HG02840 (cell line): ENCODE results near the gene VASH2.
"Not testable (repeated sequence)": the region's sequence is repeated elsewhere in the genome, so short reads cannot be mapped to it uniquely, and the experiment has no call there.

Experiments used
- ATAC-seq: cut with Tn5 transposase; IDR thresholded peaks from one replicate; pipeline ENCODE4 v1.9.1; 2021; ENCODE audit warnings: mild to moderate bottlenecking, moderate library complexity, moderate number of reproducible peaks; ENCODE audit not compliant: unreplicated experiment, low FRiP score

VASH2 gene

DNA sequence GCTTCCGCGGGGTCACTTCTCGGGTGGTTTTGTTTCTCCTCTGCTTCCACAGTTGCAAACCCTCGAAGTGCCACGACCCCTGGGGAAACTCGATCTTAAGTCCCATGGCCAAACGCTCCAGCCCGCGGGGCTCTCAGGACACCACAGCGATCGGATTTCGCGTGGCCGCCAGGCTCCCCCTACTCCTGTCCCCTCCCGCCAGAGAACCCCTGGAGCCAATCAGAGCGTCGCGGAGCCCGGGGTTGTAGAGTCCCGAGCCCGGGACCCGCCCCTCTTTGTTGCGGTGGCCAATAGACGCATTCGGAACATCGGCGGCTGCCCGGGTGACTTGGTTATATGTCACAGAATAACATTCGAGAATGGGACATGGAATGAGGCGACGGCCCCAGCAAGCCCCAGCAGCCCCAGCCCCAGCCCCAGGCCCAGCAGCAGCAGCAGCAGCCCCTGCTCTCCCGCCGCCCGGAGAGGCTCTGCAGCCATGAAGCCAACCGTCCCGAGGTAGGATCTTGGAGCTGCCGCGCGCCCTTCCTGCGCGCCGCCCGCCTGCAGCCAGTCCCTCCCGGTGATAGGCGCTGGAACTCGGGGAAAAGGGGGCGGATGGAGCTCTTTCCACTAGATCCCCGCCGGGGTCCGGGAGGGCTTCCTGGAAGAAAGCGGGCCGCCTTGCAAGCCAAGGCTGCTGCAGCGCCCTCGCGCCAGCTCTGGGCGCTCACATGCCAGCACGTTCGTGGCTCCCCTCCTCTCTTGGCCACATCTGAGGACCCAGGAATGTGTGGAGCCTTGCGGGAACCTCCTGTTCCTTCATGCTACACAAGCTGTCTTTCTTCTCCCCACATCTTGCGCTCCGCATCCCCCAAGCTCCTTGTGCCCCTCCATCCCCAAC, at the start of gene VASH2:
Gene VASH2 (plus strand): TSS at position 299 of the 883 bp plus-strand sequence. CDS start 1,002 bp downstream, outside the sequence.
- ATAC-seq = peak; percentile 87

DNA sequence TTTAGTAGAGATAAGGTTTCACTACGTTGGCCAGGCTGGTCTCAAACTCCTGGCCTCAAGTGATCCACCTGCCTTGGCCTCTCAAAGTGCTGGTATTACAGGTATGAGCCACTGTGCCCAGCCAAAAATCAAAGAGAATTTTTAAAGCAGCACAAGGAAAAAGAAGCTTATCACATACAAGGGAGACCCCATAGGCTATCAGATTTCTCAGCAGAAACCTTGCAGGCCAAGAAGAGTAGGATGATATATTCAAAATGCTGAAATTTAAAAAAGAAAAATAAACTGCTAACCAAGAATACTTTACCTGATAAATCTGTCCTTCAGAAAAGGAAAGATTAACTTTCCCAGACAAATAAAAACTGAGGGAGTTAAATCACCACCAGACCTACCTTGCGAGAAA, 49.1 kb upstream of the VASH2 start:
- ATAC-seq = no peak

DNA sequence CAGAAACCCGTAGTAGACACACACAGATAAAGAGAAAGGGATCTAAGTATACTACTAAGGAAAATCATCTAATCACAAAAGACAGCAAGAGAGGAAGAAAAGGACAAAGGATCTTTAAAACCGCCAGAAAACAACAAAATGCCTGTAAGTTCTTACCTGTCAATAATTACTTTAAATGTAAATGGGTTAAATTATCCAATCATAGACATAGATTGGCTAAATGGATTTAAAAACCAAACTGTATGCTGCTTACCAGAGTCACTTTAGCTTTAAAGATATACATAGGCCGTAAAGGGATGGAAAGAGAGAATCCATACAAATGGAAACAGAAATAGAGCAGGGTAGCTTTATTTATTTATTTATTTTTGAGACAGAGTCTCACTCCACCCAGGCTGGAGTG, 48.3 kb upstream of the VASH2 start:
- ATAC-seq = no peak

DNA sequence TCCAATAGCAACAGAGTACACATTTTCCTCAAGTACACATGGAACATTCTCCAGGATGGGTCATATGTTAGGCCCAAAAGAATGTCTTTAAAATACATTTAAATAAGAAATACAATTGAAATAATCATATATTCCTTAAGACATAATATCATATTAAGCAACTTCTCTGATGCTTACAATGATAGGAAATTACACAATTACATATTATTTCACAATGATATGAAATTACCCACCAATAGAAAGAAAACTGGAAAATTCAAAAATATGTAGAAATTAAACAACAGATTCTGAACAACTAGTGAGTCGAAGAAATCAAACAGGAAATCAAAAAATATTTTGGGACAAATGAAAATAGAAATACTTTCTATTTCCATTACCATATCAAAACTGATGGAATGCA, 46.7 kb upstream of the VASH2 start:
- no peak for ATAC-seq

DNA sequence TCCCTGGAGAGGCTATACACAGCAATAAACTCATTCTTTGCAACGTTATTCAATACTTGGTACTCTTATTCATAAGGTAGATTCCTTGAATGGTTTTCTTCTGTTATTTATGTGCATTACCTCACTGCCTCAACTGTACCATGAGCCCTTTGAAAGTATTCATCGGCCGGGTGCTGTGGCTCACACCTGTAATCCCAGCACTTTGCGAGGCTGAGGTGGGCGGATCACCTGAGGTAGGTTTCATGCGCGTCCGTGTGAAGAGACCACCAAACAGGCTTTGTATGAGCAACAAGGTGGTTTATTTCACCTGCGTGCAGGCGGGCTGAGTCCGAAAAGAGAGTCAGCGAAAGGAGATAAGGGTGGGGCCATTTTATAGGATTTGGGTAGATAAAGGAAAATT, 42.3 kb upstream of the VASH2 start:
- ATAC-seq = not testable (repeated sequence)

DNA sequence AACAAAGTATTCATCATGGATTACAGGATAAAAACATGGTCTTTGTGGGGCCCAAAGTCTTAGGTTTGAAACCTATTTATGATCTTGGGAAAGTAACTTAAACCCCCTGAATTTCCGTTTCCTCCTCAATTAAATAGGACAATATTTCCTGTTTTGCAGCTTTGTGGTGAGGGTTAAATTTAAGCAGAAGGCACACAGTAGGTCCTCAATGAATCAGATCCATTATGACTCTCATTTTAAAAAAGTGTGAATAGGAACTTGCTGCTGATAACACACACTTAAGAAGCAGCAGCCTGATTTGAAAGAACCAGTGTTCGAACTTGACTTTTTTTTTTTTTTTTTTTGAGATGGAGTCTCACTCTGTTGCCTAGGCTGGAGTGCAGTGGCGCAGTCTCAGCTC, 41.4 kb upstream of the VASH2 start:
- no peak for ATAC-seq

DNA sequence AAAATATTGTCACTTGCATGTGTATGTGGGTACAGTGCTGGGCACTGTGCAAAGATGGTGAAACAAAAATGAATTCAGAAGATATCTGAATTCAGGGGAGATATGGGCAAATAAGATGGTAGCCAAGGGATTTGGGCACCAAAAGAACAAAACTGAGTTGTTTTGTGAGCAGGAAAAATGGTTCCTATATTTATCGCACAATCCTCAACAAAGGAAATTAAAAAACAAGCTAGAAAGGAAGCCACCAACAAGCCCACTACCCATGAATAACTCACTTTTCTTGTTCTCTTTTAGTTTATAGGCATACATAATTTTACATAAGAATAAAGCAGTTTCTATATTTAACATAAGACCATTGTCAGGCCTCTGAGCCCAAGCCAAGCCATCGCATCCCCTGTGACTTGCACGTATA, 40.7 kb upstream of the VASH2 start:
- ATAC-seq = no peak

DNA sequence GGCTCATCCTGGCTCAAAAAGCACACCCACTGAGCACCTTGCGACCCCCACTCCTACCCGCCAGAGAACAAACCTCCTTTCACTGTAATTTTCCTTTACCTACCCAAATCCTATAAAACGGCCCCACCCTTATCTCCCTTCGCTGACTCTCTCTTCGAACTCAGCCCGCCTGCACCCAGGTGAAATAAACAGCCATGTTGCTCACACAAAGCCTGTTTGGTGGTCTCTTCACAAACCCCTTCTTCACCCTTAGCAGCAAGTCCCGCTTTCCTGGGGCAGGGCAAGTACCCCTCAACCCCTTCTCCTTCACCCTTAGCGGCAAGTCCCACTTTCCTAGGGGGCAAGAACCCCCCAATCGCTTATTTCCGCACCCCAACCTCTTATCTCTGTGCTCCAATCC, 40.1 kb upstream of the VASH2 start:
- not testable (repeated sequence) for ATAC-seq

DNA sequence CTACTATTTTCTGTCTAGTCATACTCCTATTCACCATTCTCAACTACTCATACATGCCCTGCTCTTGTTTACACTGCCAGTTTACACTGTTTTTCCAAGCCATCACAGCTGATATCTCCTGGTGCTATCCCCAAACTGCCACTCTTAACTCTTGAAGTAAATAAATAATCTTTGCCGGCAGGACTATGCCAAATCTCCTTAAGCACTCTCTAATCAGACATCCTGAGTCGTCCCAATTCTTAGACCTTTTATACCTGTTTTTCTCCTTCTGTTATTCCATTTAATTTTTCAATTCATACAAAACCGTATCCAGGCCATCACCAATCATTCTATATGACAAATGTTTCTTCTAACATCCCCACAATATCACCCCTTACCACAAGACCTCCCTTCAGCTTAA, 36.7 kb upstream of the VASH2 start:
- not testable (repeated sequence) for ATAC-seq

DNA sequence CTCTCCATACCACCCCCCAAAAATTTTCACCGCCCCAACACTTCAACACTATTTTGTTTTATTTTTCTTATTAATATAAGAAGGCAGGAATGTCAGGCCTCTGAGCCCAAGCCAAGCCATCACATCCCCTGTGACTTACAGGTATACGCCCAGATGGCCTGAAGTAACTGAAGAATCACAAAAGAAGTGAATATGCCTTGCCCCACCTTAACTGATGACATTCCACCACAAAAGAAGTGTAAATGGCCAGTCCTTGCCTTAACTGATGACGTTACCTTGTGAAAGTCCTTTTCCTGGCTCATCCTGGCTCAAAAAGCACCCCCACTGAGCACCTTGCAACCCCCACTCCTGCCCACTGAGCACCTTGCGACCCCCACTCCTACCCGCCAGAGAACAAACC, 36.2 kb upstream of the VASH2 start:
- ATAC-seq = not testable (repeated sequence)

DNA sequence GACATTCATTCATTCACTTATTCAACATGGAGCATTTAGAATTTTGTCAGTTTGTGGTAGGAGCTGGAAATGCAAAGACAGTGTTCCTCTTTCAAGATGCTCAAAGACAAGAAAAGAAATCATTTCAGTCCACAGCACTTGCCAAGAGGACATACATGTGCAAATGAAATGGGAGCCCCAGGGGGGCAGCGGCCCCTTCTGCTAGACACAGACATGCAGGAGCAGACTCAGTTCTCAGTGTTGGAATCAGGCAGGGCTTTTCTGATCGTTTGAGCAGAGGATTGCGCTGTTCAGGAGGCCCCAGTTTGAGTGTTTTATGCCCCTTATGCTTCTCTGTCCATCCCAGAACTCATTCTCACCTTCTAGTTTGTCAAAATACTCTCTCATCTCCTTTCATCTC, 35.6 kb upstream of the VASH2 start:
- no peak for ATAC-seq

DNA sequence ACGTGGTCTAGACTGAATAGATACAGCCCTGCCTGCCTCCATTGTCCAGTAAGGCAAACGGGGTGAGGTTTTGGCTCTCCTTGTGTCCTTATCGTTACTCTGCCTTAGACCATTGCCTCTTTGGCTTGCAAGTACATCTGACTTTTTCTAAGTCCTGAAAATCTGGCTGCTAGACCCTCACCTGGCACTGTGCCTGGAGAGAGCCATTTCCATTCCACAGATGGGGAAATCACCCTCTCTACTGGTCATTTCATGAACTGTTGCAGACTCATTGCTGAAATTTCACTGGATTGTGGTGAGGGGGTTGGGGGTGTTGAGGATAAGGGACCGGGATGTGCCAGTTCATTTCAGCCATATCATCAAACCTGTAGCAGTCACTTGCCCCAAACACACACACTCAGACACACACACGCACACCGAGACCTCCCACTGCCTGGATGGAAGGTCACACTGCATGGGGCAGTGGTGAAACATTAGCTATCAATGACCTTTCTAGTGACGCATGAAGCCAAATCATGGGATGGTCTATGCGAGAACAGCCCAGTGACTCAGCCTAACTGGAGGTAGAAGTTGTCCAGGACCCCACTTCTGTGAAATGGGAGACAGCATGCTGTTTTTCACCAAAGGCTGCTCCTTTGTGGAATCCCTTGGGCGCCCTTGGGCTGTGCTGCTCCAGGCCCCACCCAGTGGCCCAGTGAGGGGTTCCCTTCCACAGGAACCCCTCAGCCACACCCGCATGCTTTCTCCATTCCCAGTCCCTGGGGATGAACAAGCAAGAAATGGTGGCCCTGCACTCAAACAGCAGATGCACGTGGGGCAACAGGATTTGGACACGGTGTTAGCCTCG, 34.9 kb upstream of the VASH2 start:
- ATAC-seq = no peak

DNA sequence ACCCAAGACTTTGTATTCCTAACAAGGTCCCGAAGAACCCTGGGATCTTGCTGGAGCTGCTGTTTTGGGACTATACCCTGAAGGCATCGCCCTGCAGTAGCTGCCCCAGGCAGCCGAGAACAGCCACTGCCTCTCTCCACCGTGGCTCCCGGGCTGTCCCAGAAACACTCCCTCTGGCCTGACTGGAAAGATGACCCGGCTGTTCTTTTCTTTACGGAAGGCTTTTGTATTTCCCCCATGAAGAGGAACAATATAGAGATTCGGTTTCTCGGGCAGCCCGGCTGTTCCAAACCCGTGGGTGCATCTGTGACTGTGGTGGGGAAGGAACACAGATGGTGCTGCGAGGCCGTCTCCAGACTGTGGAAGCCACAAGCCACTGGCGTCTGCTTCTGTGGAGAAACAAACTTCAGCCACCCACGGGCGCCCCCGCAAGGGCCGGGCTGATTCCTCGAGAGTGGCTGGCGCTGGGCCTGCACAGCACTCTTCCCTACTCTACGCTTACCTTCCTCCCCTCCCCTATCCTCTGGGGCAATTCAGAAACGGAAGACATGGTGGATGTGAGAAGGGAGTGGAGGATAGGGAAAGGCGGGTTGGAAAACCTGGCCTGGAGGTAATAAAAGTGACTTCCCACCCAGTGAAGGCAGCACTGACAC, 33.7 kb upstream of the VASH2 start:
- no peak for ATAC-seq

DNA sequence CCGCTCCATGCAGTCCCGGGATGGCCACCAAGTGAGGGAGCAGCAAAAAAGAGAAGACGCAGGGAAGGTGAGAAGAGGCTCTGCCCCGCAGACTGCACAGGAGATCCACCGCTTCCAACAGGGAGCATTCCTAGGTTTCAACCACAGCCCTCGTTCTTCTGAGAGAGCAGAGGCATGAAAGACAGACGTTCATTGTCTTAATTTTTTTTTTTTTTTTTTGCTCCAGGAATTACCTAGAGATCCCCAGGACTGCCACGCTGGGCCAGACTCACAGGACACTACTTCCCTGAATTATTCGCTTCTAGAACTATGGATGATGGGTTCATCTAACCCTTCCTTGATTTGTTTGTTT, 33.2 kb upstream of the VASH2 start:
- no peak for ATAC-seq

DNA sequence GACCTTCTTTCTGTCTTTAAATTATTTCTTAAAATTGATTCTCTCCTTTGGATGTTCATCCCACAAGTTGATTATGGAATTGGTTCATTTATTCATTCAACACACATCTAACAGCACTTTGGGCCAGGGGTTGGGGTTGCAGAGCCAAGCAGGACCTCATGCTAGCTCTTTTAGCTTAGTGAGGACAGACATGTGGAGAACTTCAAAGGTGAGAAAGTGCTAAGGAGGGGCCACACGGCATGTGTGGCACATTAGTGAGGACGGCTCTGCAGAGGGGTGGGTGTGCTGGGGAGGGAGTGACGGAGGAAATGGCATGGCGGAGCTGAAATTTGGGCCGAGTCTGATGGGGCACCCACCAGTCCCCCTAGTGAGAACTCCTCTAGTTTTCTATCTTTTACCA, 32.5 kb upstream of the VASH2 start:
- ATAC-seq = no peak

DNA sequence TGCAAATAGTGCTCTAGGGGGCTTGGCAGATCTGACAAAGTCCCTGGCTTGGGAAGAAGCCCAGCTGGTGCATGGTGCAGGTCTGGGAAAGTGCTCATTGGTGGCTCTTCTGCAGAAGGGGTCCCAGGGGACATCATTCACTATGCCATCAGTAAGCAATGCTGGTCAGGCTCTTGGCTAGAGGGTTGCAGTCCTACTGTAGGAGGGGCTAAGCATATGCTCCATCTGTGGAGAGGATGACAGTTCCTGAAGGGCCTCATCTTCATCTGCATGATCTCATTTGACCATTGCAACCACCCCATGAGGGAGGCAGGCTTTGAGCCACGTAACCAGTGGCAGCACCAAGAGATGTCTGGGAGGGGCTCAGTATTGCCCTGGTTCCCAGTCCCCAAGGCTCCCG, 31.5 kb upstream of the VASH2 start:
- ATAC-seq = no peak

DNA sequence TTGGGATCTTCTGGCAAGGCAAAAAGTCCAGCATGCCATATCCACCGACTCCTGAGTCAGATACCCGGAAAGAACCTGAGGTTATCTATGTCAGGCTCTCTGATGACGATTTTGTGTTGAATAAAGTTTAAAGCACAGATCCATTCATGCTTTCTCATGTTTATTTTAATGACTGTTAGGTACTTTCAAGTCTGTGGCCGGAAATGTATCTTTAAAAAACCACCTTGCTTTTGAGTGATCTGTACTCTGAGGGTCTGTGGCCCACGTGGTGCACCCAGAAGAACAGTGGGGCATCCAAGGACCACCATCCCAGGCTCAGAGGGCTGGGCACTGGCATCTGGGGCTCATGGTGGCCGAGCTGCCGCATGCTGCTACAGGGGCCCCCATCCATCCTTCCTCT, 30.1 kb upstream of the VASH2 start:
- no peak for ATAC-seq

DNA sequence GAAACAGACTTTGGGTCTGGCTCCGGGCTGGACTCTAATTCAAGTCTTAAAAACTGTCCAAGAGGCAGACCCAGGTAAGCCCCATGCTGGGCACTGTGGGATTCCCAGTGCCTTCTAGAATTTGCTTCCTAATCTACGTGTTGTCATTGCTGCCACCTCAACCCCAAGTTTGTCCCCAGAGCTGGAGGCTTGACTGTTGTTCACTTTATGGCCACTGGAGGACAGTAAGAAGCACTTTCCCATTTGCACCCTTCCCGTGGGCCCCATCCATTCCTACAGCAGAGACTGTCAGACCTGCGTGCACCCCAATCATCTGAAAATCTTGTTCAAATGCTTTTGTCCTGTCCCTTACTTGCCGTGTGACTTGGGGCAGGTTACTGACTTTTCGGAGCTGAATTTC, 29.4 kb upstream of the VASH2 start:
- no peak for ATAC-seq

DNA sequence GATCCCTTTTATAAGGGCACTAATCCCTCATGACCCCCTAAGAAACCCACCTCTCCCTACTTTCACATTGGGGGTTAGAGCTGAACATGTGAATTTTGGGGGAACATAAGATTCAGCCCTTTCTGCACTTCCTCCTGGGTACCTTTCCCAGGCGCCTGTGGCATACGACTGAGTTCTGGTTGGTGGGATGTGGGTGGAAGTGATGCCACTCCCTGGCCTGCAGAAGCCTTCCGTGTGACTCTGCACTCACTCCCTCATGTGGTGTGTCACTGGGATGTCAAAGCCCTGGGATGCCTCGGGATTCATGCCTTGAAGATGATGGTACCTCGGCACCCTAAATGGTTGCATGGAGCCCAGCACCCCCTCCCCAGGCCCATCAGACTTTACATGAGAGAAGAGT, 28.3 kb upstream of the VASH2 start:
- ATAC-seq = no peak

DNA sequence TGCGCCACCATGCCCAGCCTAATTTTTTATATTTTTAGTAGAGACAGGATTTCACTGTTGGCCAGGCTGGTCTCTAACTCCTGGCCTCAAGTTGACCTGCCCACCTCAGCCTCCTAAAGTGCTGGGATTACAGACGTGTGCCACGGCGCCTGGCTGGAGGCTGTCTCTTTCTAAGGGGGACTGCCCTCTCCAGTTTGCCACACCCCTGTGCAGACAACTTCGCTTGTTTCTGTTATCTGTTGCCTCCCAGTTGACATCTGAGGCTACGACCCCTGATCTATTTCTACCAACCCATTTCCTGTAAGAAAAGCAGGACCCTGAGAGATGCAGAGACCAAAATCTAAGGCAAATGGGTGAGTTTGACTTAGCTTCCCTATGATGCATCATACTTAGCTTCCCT, 24.0 kb upstream of the VASH2 start:
- ATAC-seq = no peak
